Stomach (tissue), 9 donors: ENCODE results near the gene PGM5. TPM values are rescaled to one million over a fixed set of nuclear protein-coding genes. Genes with fewer than 3 reads are reported as not detected.
"Not testable (repeated sequence)": the region's sequence is repeated elsewhere in the genome, so short reads cannot be mapped to it uniquely, and the experiment has no call there.

ENCODE experiments used
- DNase-seq, 2 donors: peaks; one replicate each; pipeline versions ENCODE4 v3.0.0 to v3.0.0-alpha.2; 2013 to 2019
- H3K27ac ChIP-seq, 5 donors: fragments of 200-600 bp in 4 of 5; sonication (generic) in 4 of 5; one replicate each; pipeline ENCODE4 v1.5.1; 2013 to 2019; ENCODE audit warnings: mild to moderate bottlenecking in 1 of 5, moderate library complexity in 1 of 5
- H3K27me3 ChIP-seq, 3 donors: fragments of 200-600 bp; sonication (generic); one replicate each; pipeline ENCODE4 v1.5.1; 2017 to 2019; ENCODE audit warnings: mixed run types in 1 of 3
- H3K36me3 ChIP-seq, 4 donors: fragments of 200-600 bp; sonication (generic); 1 replicate in 3 of 4; 2 replicates in 1 of 4; pipeline ENCODE4 v1.5.1; 2016 to 2019
- H3K4me1 ChIP-seq, 4 donors: fragments of 200-600 bp; sonication (generic); one replicate each; pipeline ENCODE4 v1.5.1; 2016 to 2019
- H3K4me3 ChIP-seq, 4 donors: fragments of 200-600 bp; sonication (generic) in 3 of 4; one replicate each; pipeline ENCODE4 v1.5.1; 2016 to 2019; ENCODE audit warnings: mild to moderate bottlenecking in 1 of 4
- H3K9me3 ChIP-seq, 4 donors: fragments of 200-600 bp; sonication (generic); one replicate each; pipeline ENCODE4 v1.5.1; 2016 to 2019
- WGBS, 5 donors: extraction: QIAGEN DNeasy Blood & Tissue Kit in 3 of 5; methylation state at CpG; one replicate each; pipeline versions ENCODE4 v1.1.5 to v1.1.7; 2013 to 2018; 5-methylcytosine and 5-hydroxymethylcytosine counted together
- intact Hi-C: fragments of 100-400 bp; cut with DNase I; formaldehyde crosslinking; loops from one replicate; pipeline ENCODE4 v1.15.1; 2023; ENCODE audit warnings: low total_unique reads
- polyA plus RNA-seq, 3 donors: library from polyadenylated mRNA; stranded (reverse); fragments of 200-250 nt; gene quantifications; one replicate each; pipeline ENCODE4 v1.2.3, GENCODE V29; 2013
- total RNA-seq, 5 donors: library from RNA; depleted of rRNA; stranded (reverse); fragments of >200 nt; gene quantifications; one replicate each; pipeline versions ENCODE4 v1.1.0 to v1.2.3, GENCODE V29; 2014 to 2016
- TF ChIP-seq, protein P1 (sequence below), 7 experiments: fragments of 450-650 bp in 4 of 7; fragments of 200-600 bp in 3 of 7; sonication (generic) in 3 of 7; IDR thresholded peaks; one replicate each; pipeline ENCODE4 v1.5.1; 2016 to 2019; ENCODE audit warnings: antibody characterized with exemption in 7 of 7, control low read depth in 2 of 7, mild to moderate bottlenecking in 1 of 7
- donor health status: healthy with polysubstance abuse.
- donor health status: Bipolar disorder and iron deficiency.
- donor health status: healthy.

The PGM5 gene
- total and polyA plus RNA-seq, 8 donors, result 10.6 to 145 (median 62.2) TPM

GRCh38 chr9:68335935-68336334 is 20.5 kb upstream of the PGM5 start:
- DNase-seq, intact Hi-C loops, H3K27me3 ChIP-seq: not testable (repeated sequence)

GRCh38 chr9:68336639-68337339 is 19.6 kb upstream of the PGM5 start:
- intact Hi-C loops, H3K4me3 ChIP-seq, DNase-seq, H3K27me3 ChIP-seq, H3K36me3 ChIP-seq, H3K4me1 ChIP-seq, H3K9me3 ChIP-seq, H3K27ac ChIP-seq: not testable (repeated sequence)
- WGBS, 5 donors, result 72 to 81% (median 77%) methylated on average over 4 of the region's 10 CpGs

More at GRCh38 chr9:68335935-68336334, 20.5 kb upstream of the PGM5 start:
- H3K9me3 ChIP-seq, H3K4me1 ChIP-seq, H3K4me3 ChIP-seq, H3K36me3 ChIP-seq, H3K27ac ChIP-seq: not testable (repeated sequence)
- WGBS, 5 donors, result 40 to 100% (median 69%) methylated on average over 1 to 3 of the region's 3 CpGs

DNA sequence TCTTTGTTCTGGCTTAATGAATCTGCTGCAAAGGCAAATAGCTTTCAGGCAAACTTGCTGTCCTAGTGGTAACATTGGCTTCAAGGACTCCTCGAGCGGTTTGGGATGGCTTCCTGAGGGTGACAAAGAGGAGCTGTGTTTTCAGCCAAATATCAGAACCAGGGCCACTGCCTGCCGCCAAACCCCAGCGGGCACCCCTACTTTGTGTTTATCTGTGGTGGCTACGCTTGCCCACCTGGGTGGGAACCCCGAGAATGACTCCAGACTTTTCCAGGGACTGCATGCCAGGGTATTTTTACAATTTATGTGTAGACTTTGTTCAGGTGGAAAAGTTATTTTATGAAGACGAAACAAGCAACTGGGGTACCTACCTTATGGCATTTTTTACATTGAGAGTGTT is 18.4 kb upstream of the PGM5 start:
- intact Hi-C loops, DNase-seq, H3K4me3 ChIP-seq, H3K4me1 ChIP-seq, H3K27ac ChIP-seq, H3K27me3 ChIP-seq, H3K9me3 ChIP-seq, H3K36me3 ChIP-seq: not testable (repeated sequence)
- WGBS, 5 donors, result 71 to 88% (median 81%) methylated on average over 7 of the region's 7 CpGs

DNA sequence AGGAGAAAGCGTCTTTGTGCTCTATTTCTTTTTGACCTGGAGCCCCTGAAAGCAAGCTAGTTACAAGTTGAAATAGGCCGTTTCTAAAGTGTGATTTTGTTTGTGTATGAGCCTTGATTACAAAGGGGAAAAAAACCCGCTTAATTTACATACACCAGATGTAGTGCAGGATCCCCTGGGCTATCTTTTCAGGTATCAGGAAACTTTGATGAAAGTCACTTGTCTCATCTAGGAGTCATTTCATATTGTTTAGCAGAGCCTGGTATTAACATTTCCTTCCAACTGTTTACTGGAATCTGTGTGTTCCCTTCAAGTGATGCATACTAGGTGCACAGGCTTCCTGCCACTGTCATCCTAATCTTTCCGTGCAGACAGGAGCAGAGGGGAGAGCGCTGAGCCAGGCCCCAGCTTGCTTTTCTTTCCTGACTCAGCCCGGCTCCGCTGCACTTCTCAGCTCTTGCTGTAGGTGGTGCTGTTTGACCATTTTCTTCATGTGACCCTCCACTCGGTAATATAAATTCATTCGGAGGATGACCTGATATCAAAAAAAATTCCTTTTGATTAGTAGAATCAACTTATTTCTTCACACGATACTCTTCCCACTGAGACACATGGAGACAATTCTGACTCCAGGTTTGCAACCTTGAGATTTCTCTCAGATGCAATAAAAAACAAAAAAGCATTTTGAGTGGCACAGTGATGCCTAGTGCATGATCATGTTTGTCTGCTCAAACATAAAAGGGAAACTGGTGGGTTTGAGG is 14.0 kb upstream of the PGM5 start:
- TF ChIP-seq, protein P1, sequence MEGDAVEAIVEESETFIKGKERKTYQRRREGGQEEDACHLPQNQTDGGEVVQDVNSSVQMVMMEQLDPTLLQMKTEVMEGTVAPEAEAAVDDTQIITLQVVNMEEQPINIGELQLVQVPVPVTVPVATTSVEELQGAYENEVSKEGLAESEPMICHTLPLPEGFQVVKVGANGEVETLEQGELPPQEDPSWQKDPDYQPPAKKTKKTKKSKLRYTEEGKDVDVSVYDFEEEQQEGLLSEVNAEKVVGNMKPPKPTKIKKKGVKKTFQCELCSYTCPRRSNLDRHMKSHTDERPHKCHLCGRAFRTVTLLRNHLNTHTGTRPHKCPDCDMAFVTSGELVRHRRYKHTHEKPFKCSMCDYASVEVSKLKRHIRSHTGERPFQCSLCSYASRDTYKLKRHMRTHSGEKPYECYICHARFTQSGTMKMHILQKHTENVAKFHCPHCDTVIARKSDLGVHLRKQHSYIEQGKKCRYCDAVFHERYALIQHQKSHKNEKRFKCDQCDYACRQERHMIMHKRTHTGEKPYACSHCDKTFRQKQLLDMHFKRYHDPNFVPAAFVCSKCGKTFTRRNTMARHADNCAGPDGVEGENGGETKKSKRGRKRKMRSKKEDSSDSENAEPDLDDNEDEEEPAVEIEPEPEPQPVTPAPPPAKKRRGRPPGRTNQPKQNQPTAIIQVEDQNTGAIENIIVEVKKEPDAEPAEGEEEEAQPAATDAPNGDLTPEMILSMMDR (IDR thresholded peaks at IDR 0.05), result peak in 3 of 7 experiments; percentile 5 to 45 (median 5)
- H3K27me3 ChIP-seq, H3K27ac ChIP-seq, H3K9me3 ChIP-seq, intact Hi-C loops, H3K4me3 ChIP-seq, H3K4me1 ChIP-seq, H3K36me3 ChIP-seq, DNase-seq: not testable (repeated sequence)
- 9 to 20% (median 12%) methylated on average over 4 to 7 of the region's 10 CpGs for WGBS, 5 donors

GRCh38 chr9:68343242-68343641 is 13.2 kb upstream of the PGM5 start:
- H3K9me3 ChIP-seq, H3K27me3 ChIP-seq, intact Hi-C loops, H3K27ac ChIP-seq, DNase-seq, H3K36me3 ChIP-seq, H3K4me3 ChIP-seq, H3K4me1 ChIP-seq: not testable (repeated sequence)
- WGBS, 5 donors, result 58 to 76% (median 64%) methylated on average over 3 of the region's 4 CpGs

DNA sequence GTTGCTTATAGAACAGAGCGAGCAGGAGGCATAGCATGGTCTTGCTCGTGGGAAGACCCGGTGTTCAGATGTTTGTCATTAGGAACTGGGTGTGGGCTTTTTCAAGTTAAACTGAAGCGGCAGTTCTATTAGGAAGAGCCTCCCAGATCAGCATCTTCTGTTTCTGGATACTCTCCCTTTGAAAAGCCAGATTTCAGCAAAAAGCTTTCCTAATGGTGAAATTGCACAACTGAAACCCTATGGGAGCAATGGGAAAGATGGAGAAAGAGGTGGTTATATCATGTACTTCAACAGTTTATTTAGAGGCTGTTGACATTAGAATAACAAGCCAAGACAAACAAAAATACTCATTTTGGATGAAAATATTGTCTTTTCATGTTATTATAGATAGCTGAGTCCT is 12.4 kb upstream of the PGM5 start:
- H3K4me1 ChIP-seq, H3K36me3 ChIP-seq, H3K4me3 ChIP-seq, H3K27me3 ChIP-seq, H3K27ac ChIP-seq, intact Hi-C loops, H3K9me3 ChIP-seq: not testable (repeated sequence)
- WGBS, 5 donors, result 49 to 70% (median 63%) methylated on average over 3 of the region's 4 CpGs
- DNase-seq, result peak in 1 of 2 donors; percentile 9

DNA sequence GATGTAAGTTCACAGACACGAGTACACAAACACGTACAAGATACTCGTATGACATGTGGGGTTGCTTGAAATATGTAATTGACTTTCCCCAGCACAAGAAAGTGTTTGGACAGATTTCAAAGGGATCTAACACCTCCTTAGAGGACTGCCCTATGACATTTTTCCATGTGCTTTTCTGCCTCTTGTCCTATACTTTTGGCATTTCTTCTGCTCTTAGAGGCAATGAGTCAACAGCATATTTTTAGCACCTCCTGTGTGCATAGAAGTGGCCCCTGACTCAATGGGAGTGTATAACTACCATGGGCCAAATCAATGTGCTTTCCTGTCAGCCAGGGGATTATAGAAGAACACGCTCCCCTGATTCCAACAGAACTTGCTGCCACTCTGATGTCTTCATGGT is 4.7 kb upstream of the PGM5 start:
- H3K4me1 ChIP-seq, H3K36me3 ChIP-seq, H3K9me3 ChIP-seq, DNase-seq, H3K27me3 ChIP-seq, H3K4me3 ChIP-seq, intact Hi-C loops, H3K27ac ChIP-seq: not testable (repeated sequence)
- WGBS, 5 donors, result 74 to 80% (median 76%) methylated on average over 4 of the region's 4 CpGs

DNA sequence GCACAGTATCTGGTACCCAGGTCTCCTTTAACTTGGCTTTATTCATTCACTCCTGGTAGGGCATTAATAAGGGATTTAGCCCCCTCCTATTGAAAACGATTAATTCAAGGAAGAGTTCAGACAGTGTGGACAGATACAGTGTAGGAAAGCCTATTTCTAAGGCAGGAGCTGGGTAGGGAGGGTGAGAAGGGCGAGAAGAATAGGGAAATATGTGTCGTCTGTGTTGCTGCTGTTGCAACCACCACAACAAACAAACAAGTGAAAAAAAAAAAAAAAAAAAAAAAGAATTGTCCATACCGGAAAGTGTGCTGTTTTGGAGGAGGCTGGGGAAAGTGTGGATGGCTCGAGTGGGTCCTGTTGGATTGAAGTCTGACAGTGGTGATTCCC is 425 bp upstream of the PGM5 start:
- Histone ChIP-seq H3K27me3 (peaks cover 0 to 13% (median 0%) of the 10 kb centered on the region in 3 donors), H3K4me3 (peak overlapping the region; percentile 67 to 78 (median 74)), H3K27ac (peak overlapping the region in 4 of 5 donors; percentile 76 to 91 (median 83))
- intact Hi-C loops, H3K4me1 ChIP-seq, H3K9me3 ChIP-seq, H3K36me3 ChIP-seq: not testable (repeated sequence)
- WGBS, 5 donors, result 2 to 22% (median 4%) methylated on average over 4 to 5 of the region's 5 CpGs
- peak in 1 of 2 donors; percentile 11 for DNase-seq

- H3K36me3 ChIP-seq, H3K4me1 ChIP-seq, H3K9me3 ChIP-seq, intact Hi-C loops: not testable (repeated sequence)
- H3K27me3 ChIP-seq, result peaks cover 0 to 13% (median 0%) of the 10 kb centered on the region in 3 donors
- 3 to 28% (median 6%) methylated on average over 8 to 53 of the region's 57 CpGs; no CpG with 5 or more reads in 1 of the 5 donors for WGBS, 5 donors
- peak overlapping the region; percentile 50 to 91 (median 83) for H3K27ac ChIP-seq
- peak overlapping the region; percentile 67 to 78 (median 74) for H3K4me3 ChIP-seq
- peak in 1 of 2 donors; percentile 20 for DNase-seq
These were observed 806 bp downstream of the PGM5 start for GRCh38 chr9:68357119-68357714.

GRCh38 chr9:68366933-68367547 is 10.6 kb downstream of the PGM5 start:
- H3K4me1 ChIP-seq, H3K36me3 ChIP-seq, intact Hi-C loops, H3K9me3 ChIP-seq, H3K27me3 ChIP-seq: not testable (repeated sequence)
- Histone ChIP-seq H3K4me3 (peak overlapping the region in 1 of 4 donors; percentile 9), H3K27ac (peak overlapping the region in 3 of 5 donors; percentile 10 to 65 (median 26))
- 4 to 23% (median 13%) methylated on average over 9 to 10 of the region's 10 CpGs for WGBS, 5 donors
- peak in 1 of 2 donors; percentile 42 for DNase-seq
